Endothelial cell (in vitro differentiated cells): ENCODE measurements around the gene ZNF555. TPM values are rescaled to one million over a fixed set of nuclear protein-coding genes. Genes with fewer than 3 reads are reported as not detected.

Source experiments
- DNase-seq: peaks from one replicate; pipeline ENCODE4 v3.0.0; 2021; ENCODE audit warnings: low spot score
- H3K27ac Mint-ChIP-seq: one replicate; pipeline ENCODE4 v1.8.0; 2021; ENCODE audit warnings: mixed read lengths, inconsistent platforms; ENCODE audit not compliant: unreplicated experiment
- H3K27me3 Mint-ChIP-seq: one replicate; pipeline ENCODE4 v1.8.0; 2021; ENCODE audit warnings: mild to moderate bottlenecking, moderate library complexity, mixed read lengths, inconsistent platforms; ENCODE audit not compliant: unreplicated experiment
- H3K36me3 Mint-ChIP-seq: one replicate; pipeline ENCODE4 v1.8.0; 2021; ENCODE audit warnings: mild to moderate bottlenecking, low read depth, mixed read lengths, inconsistent platforms; ENCODE audit not compliant: unreplicated experiment
- H3K4me1 Mint-ChIP-seq: one replicate; pipeline ENCODE4 v1.8.0; 2021; ENCODE audit warnings: mild to moderate bottlenecking, mixed read lengths, inconsistent platforms; ENCODE audit not compliant: unreplicated experiment
- H3K4me3 Mint-ChIP-seq: one replicate; pipeline ENCODE4 v1.8.0; 2021; ENCODE audit warnings: mild to moderate bottlenecking, mixed read lengths, inconsistent platforms; ENCODE audit not compliant: unreplicated experiment
- H3K9me3 Mint-ChIP-seq: one replicate; pipeline ENCODE4 v1.8.0; 2021; ENCODE audit warnings: mixed read lengths, inconsistent platforms; ENCODE audit not compliant: unreplicated experiment
- CTCF ChIP-seq: fragments of 200-600 bp; sonication (generic); IDR thresholded peaks from one replicate; pipeline ENCODE4 v1.5.0; 2021; ENCODE audit warnings: antibody characterized with exemption; ENCODE audit not compliant: unreplicated experiment
- total RNA-seq: library from RNA; stranded (reverse); fragmentation: NEBNext Ultra II Directional; extraction: Animal tissue kit (Norgen Biotek cat#: 25700); gene quantifications from one replicate; pipeline ENCODE4 v1.2.1, GENCODE V29; 2021; ENCODE audit not compliant: unreplicated experiment

The ZNF555 gene
- total RNA-seq, 1 donor from 2014 or later: 13.9 TPM

- H3K36me3 Mint-ChIP-seq: peaks cover 8% of the 10 kb centered on the region
- no peak for DNase-seq
- H3K9me3 Mint-ChIP-seq: no peaks in the 10 kb centered on the region
- H3K4me3 Mint-ChIP-seq: no peak overlapping the region
- no peaks in the 10 kb centered on the region for H3K4me1 Mint-ChIP-seq
- peaks cover 2% of the 10 kb centered on the region for H3K27me3 Mint-ChIP-seq
- TF ChIP-seq CTCF: no peak
- no peak overlapping the region for H3K27ac Mint-ChIP-seq
Measured at GRCh38 chr19:2810141-2811091, 30.9 kb upstream of the ZNF555 start.

- no peak overlapping the region for H3K4me3 Mint-ChIP-seq
- no peak overlapping the region for H3K27ac Mint-ChIP-seq
- no peaks in the 10 kb centered on the region for H3K27me3 Mint-ChIP-seq
- no peaks in the 10 kb centered on the region for H3K9me3 Mint-ChIP-seq
- H3K4me1 Mint-ChIP-seq: no peaks in the 10 kb centered on the region
- TF ChIP-seq CTCF: no peak
- no peak for DNase-seq
- peaks cover 8% of the 10 kb centered on the region for H3K36me3 Mint-ChIP-seq
Measured at GRCh38 chr19:2811221-2811722, 30.0 kb upstream of the ZNF555 start.

- no peak for DNase-seq
- no peak for TF ChIP-seq CTCF
- no peaks in the 10 kb centered on the region for H3K4me1 Mint-ChIP-seq
- H3K27ac Mint-ChIP-seq: no peak overlapping the region
- no peaks in the 10 kb centered on the region for H3K9me3 Mint-ChIP-seq
- no peaks in the 10 kb centered on the region for H3K27me3 Mint-ChIP-seq
- peaks cover 8% of the 10 kb centered on the region for H3K36me3 Mint-ChIP-seq
- no peak overlapping the region for H3K4me3 Mint-ChIP-seq
Measured at GRCh38 chr19:2811735-2812413, 29.4 kb upstream of the ZNF555 start.

- DNase-seq: no peak
- Mint-ChIP-seq H3K27ac (no peak overlapping the region), H3K4me1 (no peaks in the 10 kb centered on the region), H3K27me3 (peaks cover 2% of the 10 kb centered on the region), H3K9me3 (no peaks in the 10 kb centered on the region), H3K36me3 (peaks cover 8% of the 10 kb centered on the region), H3K4me3 (no peak overlapping the region)
- no peak for TF ChIP-seq CTCF
Measured at GRCh38 chr19:2812414-2813234, 28.7 kb upstream of the ZNF555 start.
